ENCODE data around the gene TEX2.

The TEX2 gene

GRCh38 chr17:64155751-64156544, 107.1 kb downstream of the TEX2 start:
- DNase-seq = no peak

GRCh38 chr17:64155129-64155528, 107.9 kb downstream of the TEX2 start:
- no peak for DNase-seq

- DNase-seq = no peak
These were observed 108.3 kb downstream of the TEX2 start for GRCh38 chr17:64154717-64155116.

- DNase-seq = no peak
These were observed 108.8 kb downstream of the TEX2 start for GRCh38 chr17:64154313-64154695.

- no peak for DNase-seq
These were observed 109.3 kb downstream of the TEX2 start for GRCh38 chr17:64153565-64154312.

GRCh38 chr17:64152428-64153125, 110.5 kb downstream of the TEX2 start:
- DNase-seq = no peak

- no peak for DNase-seq
These were observed 112.1 kb downstream of the TEX2 start for GRCh38 chr17:64151016-64151368.

GRCh38 chr17:64150237-64151015, 112.6 kb downstream of the TEX2 start:
- no peak for DNase-seq

GRCh38 chr17:64149196-64149595, 113.9 kb downstream of the TEX2 start:
- no peak for DNase-seq

GRCh38 chr17:64148699-64149098, 114.4 kb downstream of the TEX2 start:
- DNase-seq = peak; percentile 29

GRCh38 chr17:64148017-64148631, 114.9 kb downstream of the TEX2 start:
- no peak for DNase-seq

- DNase-seq = peak; percentile 3
These were observed 115.7 kb downstream of the TEX2 start for GRCh38 chr17:64147110-64148016.

GRCh38 chr17:64146418-64147109, 116.5 kb downstream of the TEX2 start:
- DNase-seq = peak; percentile 72

GRCh38 chr17:64145751-64146417, 117.2 kb downstream of the TEX2 start:
- peak; percentile 99 for DNase-seq

GRCh38 chr17:64145375-64145750, 117.7 kb downstream of the TEX2 start:
- no peak for DNase-seq

GRCh38 chr17:64139542-64139941, 123.5 kb downstream of the TEX2 start:
- no peak for DNase-seq

GRCh38 chr17:64138441-64138840, 124.6 kb downstream of the TEX2 start:
- no peak for DNase-seq

- DNase-seq = no peak
These were observed 128.1 kb downstream of the TEX2 start for GRCh38 chr17:64135000-64135399.

GRCh38 chr17:64134216-64134970, 128.7 kb downstream of the TEX2 start:
- DNase-seq = no peak

Measured in fibroblast of skin of back (primary cell).